Measurements from ENCODE around the gene TFDP2. TPM values are rescaled to one million over a fixed set of nuclear protein-coding genes. Genes with fewer than 3 reads are reported as not detected.

Gene TFDP2
- total RNA-seq, 3 donors from 2014 or later, result 55.9 to 93.5 (median 59.3) TPM

- Histone ChIP-seq H3K27ac (no peak overlapping the region), H3K4me3 (no peak overlapping the region), H3K27me3 (no peaks in the 10 kb centered on the region), H3K9me3 (no peaks in the 10 kb centered on the region), H3K36me3 (no peaks in the 10 kb centered on the region), H3K4me1 (no peaks in the 10 kb centered on the region)
- no peak for TF ChIP-seq CTCF (IDR thresholded peaks at IDR 0.05)
- TF ChIP-seq POLR2AphosphoS5 (IDR thresholded peaks at IDR 0.05), result no peak
- TF ChIP-seq POLR2A (IDR thresholded peaks at IDR 0.05), result no peak
- intact Hi-C loops (cut with DNase I; ENCODE audit: low total_unique reads), result no loop called here
- DNase-seq (ENCODE audit: low spot score in 2 of 2), result no peak
These were observed 76.5 kb downstream of the TFDP2 start for GRCh38 chr3:142072816-142073215.

GRCh38 chr3:142065932-142066331 lies 83.4 kb downstream of the TFDP2 start:
- intact Hi-C loops (cut with DNase I; ENCODE audit: low total_unique reads), result no loop called here
- no peak overlapping the region for H3K27ac ChIP-seq

GRCh38 chr3:142065344-142065743 lies 84.0 kb downstream of the TFDP2 start:
- H3K4me1 ChIP-seq, result no peaks in the 10 kb centered on the region
- intact Hi-C loops (cut with DNase I; ENCODE audit: low total_unique reads), result no loop called here
- no peaks in the 10 kb centered on the region for H3K9me3 ChIP-seq
- H3K36me3 ChIP-seq, result no peaks in the 10 kb centered on the region
- no peak for DNase-seq (ENCODE audit: low spot score in 2 of 2)
- H3K27me3 ChIP-seq, result no peaks in the 10 kb centered on the region
- no peak overlapping the region for H3K4me3 ChIP-seq
- no peak overlapping the region for H3K27ac ChIP-seq
- TF ChIP-seq POLR2A (IDR thresholded peaks at IDR 0.05) (no peak), CTCF (IDR thresholded peaks at IDR 0.05) (no peak), POLR2AphosphoS5 (IDR thresholded peaks at IDR 0.05) (no peak)

More at GRCh38 chr3:142065932-142066331, 83.4 kb downstream of the TFDP2 start:
- Histone ChIP-seq H3K36me3 (no peaks in the 10 kb centered on the region), H3K4me1 (no peaks in the 10 kb centered on the region), H3K9me3 (no peaks in the 10 kb centered on the region), H3K27me3 (no peaks in the 10 kb centered on the region), H3K4me3 (no peak overlapping the region)
- DNase-seq (ENCODE audit: low spot score in 2 of 2), result no peak
- TF ChIP-seq POLR2AphosphoS5 (IDR thresholded peaks at IDR 0.05) (no peak), POLR2A (IDR thresholded peaks at IDR 0.05) (no peak), CTCF (IDR thresholded peaks at IDR 0.05) (no peak)

GRCh38 chr3:142064454-142064853 lies 84.9 kb downstream of the TFDP2 start:
- Histone ChIP-seq H3K4me3 (no peak overlapping the region), H3K4me1 (no peaks in the 10 kb centered on the region), H3K36me3 (no peaks in the 10 kb centered on the region), H3K27me3 (no peaks in the 10 kb centered on the region), H3K9me3 (no peaks in the 10 kb centered on the region), H3K27ac (no peak overlapping the region)
- no peak for TF ChIP-seq CTCF (IDR thresholded peaks at IDR 0.05)
- no peak for TF ChIP-seq POLR2AphosphoS5 (IDR thresholded peaks at IDR 0.05)
- TF ChIP-seq POLR2A (IDR thresholded peaks at IDR 0.05), result no peak
- intact Hi-C loops (cut with DNase I; ENCODE audit: low total_unique reads), result no loop called here
- DNase-seq (ENCODE audit: low spot score in 2 of 2), result no peak

- intact Hi-C loops (cut with DNase I; ENCODE audit: low total_unique reads), result no loop called here
- no peaks in the 10 kb centered on the region for H3K4me1 ChIP-seq
- no peaks in the 10 kb centered on the region for H3K27me3 ChIP-seq
- H3K27ac ChIP-seq, result no peak overlapping the region
- H3K36me3 ChIP-seq, result no peaks in the 10 kb centered on the region
- no peak overlapping the region for H3K4me3 ChIP-seq
- TF ChIP-seq CTCF (IDR thresholded peaks at IDR 0.05) (no peak), POLR2A (IDR thresholded peaks at IDR 0.05) (no peak), POLR2AphosphoS5 (IDR thresholded peaks at IDR 0.05) (no peak)
- no peak for DNase-seq (ENCODE audit: low spot score in 2 of 2)
- no peaks in the 10 kb centered on the region for H3K9me3 ChIP-seq
These were observed 92.0 kb downstream of the TFDP2 start for GRCh38 chr3:142057331-142057725.
